Calu3 (cell line): ENCODE measurements around the gene RASGRF1. TPM values are rescaled to one million over a fixed set of nuclear protein-coding genes. Genes with fewer than 3 reads are reported as not detected.

Experiments used
- BruUV-seq: library from RNA; stranded (reverse); fragments of 400-500 nt; replicated peaks from 2 replicates; lab custom pipeline; 2021; lab: Mats Ljungman, UMichigan
- CTCF ChIA-PET: fragments of 300-600 bp; sonication (Branson Sonifier 250); formaldehyde crosslinking; loops from one replicate; lab custom pipeline; 2022; ENCODE audit warnings: antibody characterized with exemption; lab: Charles Lee
- DNase-seq: peaks from one replicate; pipeline ENCODE4 v3.0.0; 2022
- H3K27ac Mint-ChIP-seq: one replicate; pipeline ENCODE4 v1.8.0; 2022; ENCODE audit warnings: mixed read lengths; ENCODE audit not compliant: unreplicated experiment
- H3K27me3 Mint-ChIP-seq: one replicate; pipeline ENCODE4 v1.8.0; 2022; ENCODE audit warnings: mixed read lengths; ENCODE audit not compliant: unreplicated experiment
- H3K36me3 Mint-ChIP-seq: one replicate; pipeline ENCODE4 v1.8.0; 2022; ENCODE audit warnings: mild to moderate bottlenecking, moderate library complexity, mixed read lengths; ENCODE audit not compliant: insufficient read depth, unreplicated experiment
- H3K4me1 Mint-ChIP-seq: one replicate; pipeline ENCODE4 v1.8.0; 2022; ENCODE audit warnings: mild to moderate bottlenecking, low read depth, mixed read lengths; ENCODE audit not compliant: unreplicated experiment
- H3K4me3 Mint-ChIP-seq: one replicate; pipeline ENCODE4 v1.8.0; 2022; ENCODE audit warnings: mild to moderate bottlenecking, low read depth, moderate library complexity, mixed read lengths; ENCODE audit not compliant: unreplicated experiment
- H3K9me3 Mint-ChIP-seq: one replicate; pipeline ENCODE4 v1.8.0; 2022; ENCODE audit warnings: low read depth, mixed read lengths; ENCODE audit not compliant: unreplicated experiment
- intact Hi-C: fragments of 100-400 bp; cut with micrococcal nuclease; formaldehyde crosslinking; loops from one replicate; pipeline ENCODE4 v1.10.0; 2022; ENCODE audit not compliant: unreplicated experiment
- total RNA-seq: library from RNA; stranded (reverse); gene quantifications from 2 replicates; pipeline ENCODE4 v1.2.3, GENCODE V29; 2022
- TF ChIP-seq, protein P1 (sequence below): fragments of 200-600 bp; IDR thresholded peaks from one replicate; pipeline ENCODE4 v1.8.0; 2022; ENCODE audit warnings: antibody characterized with exemption; ENCODE audit not compliant: unreplicated experiment

RASGRF1 gene
- total RNA-seq, 1 experiment from 2014 or later: 2.2 TPM

GRCh38 chr15:78951841-78952238 lies 138.7 kb downstream of the RASGRF1 start:
- peak overlapping the region; percentile 87 for H3K27ac Mint-ChIP-seq
- no peaks in the 10 kb centered on the region for H3K27me3 Mint-ChIP-seq
- no peaks in the 10 kb centered on the region for H3K9me3 Mint-ChIP-seq
- TF ChIP-seq, protein P1, sequence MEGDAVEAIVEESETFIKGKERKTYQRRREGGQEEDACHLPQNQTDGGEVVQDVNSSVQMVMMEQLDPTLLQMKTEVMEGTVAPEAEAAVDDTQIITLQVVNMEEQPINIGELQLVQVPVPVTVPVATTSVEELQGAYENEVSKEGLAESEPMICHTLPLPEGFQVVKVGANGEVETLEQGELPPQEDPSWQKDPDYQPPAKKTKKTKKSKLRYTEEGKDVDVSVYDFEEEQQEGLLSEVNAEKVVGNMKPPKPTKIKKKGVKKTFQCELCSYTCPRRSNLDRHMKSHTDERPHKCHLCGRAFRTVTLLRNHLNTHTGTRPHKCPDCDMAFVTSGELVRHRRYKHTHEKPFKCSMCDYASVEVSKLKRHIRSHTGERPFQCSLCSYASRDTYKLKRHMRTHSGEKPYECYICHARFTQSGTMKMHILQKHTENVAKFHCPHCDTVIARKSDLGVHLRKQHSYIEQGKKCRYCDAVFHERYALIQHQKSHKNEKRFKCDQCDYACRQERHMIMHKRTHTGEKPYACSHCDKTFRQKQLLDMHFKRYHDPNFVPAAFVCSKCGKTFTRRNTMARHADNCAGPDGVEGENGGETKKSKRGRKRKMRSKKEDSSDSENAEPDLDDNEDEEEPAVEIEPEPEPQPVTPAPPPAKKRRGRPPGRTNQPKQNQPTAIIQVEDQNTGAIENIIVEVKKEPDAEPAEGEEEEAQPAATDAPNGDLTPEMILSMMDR: no peak
- no TSS peak for BruUV-seq
- intact Hi-C loops: loop anchor here (2.0 kb wide), 1 partner anchor 17 kb away; no protein-coding TSS in a partner anchor
- peaks cover 20% of the 10 kb centered on the region for H3K36me3 Mint-ChIP-seq
- CTCF ChIA-PET: interaction anchor here (3.3 kb wide), 1 partner anchor 28 kb away, joined by 14 read pairs; no protein-coding TSS in a partner anchor
- H3K4me3 Mint-ChIP-seq: peak overlapping the region; percentile 31
- peaks cover 56% of the 10 kb centered on the region for H3K4me1 Mint-ChIP-seq
- DNase-seq: peak; percentile 64

DNA sequence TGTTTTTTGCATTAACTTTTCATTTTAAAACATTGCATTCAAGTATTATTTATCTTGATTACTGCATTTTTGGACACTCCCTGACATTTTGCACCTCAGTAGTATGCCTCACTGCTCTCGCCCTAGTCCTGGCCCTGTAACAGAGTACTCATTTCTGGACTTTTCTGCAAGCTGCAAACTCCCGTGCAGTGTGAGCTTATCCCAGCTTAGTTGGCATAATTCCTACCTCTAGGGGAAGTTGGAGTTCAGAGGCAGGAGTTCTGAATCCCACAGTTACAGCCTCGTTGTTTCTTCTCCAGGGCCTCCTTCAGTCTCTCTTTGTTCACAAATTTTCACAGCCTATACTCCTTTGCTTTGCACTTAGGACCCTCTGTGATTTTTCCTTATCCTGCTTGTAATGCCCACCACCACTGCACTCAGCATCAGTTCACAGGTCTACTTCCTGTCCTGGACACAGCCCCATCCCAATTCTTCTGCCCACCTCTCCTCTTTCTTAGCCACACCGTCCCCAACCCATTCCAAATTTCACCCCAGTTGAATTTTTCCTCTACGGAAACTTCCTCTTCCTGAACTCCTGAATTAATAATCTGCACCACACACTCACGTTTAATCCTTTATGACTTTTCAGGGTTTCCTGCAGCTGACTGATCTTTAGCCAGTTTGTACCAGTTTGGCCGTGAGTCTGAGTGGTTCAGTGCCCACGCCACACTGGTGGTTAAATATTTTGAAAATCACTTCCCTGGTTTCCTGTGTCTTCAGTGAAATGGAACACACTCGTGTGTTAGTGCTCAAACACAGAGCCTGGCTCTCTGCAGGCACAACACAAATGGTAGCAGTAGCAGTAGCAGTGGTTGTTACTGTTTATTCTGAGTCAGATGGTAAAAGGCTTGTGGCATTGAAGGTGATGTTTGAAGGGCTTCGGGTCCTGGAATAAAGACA lies 139.4 kb downstream of the RASGRF1 start:
- CTCF ChIA-PET: interaction anchor here (3.3 kb wide), 1 partner anchor 28 kb away, joined by 14 read pairs; no protein-coding TSS in a partner anchor
- Mint-ChIP-seq H3K4me1 (peaks cover 56% of the 10 kb centered on the region), H3K36me3 (peaks cover 20% of the 10 kb centered on the region), H3K27ac (peak overlapping the region; percentile 87), H3K27me3 (no peaks in the 10 kb centered on the region), H3K9me3 (no peaks in the 10 kb centered on the region), H3K4me3 (peak overlapping the region; percentile 31)
- no peak for DNase-seq
- TSS peak; percentile 52 for BruUV-seq
- intact Hi-C loops: no loop called here
- TF ChIP-seq, protein P1: no peak

DNA sequence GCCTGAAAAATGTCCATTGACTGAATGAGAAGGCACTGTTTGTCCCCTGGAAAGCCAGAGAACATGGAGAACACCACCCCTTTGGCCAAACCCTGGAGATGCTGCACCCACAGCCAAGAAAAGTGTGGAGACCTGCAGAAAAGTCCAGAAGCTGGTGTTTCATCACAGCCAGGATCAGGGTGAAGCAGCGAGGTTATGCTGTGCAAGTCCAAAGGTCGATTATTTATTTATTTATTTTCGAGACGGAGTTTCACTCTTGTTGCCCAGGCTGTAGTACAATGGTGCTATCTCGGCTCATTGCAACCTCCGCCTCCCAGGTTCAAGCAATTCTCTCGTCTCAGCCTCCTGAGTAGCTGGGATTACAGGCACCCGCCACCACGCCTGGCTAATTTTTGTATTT lies 140.2 kb downstream of the RASGRF1 start:
- DNase-seq: no peak
- BruUV-seq: no TSS peak
- Mint-ChIP-seq H3K27ac (peak overlapping the region; percentile 51), H3K4me1 (peaks cover 53% of the 10 kb centered on the region), H3K36me3 (peaks cover 20% of the 10 kb centered on the region), H3K27me3 (no peaks in the 10 kb centered on the region), H3K4me3 (no peak overlapping the region), H3K9me3 (no peaks in the 10 kb centered on the region)
- CTCF ChIA-PET: interaction anchor here (3.3 kb wide), 1 partner anchor 29 kb away, joined by 14 read pairs; no protein-coding TSS in a partner anchor
- intact Hi-C loops: no loop called here
- TF ChIP-seq, protein P1: no peak

DNA sequence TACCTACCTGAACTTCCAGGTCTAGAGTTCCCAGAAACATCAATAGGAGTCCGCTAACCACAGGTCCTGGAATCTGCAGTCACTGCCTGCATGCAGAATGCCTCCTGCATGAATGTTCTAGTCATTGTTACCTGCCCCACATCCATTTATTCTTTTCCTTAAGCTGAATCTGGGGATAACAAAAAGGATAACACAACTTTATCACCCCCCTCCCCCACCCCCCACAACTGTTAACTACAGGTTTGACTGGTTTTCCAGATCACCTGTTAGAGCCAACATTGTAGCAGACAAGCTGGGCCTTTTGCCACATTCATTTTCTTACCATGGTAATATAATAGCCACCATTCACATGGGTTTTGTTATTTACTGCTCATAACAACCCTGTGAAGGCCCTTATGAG lies 141.1 kb downstream of the RASGRF1 start:
- H3K4me3 Mint-ChIP-seq: no peak overlapping the region
- TF ChIP-seq, protein P1: no peak
- BruUV-seq: no TSS peak
- H3K27ac Mint-ChIP-seq: peak overlapping the region; percentile 51
- H3K4me1 Mint-ChIP-seq: peaks cover 44% of the 10 kb centered on the region
- CTCF ChIA-PET: interaction anchor here (0.6 to 3.3 kb wide), 5 partner anchors 19 to 214 kb away, joined by 4 to 14 read pairs (median 7); no protein-coding TSS in a partner anchor
- no peaks in the 10 kb centered on the region for H3K27me3 Mint-ChIP-seq
- peak; percentile 21 for DNase-seq
- peaks cover 29% of the 10 kb centered on the region for H3K36me3 Mint-ChIP-seq
- no peaks in the 10 kb centered on the region for H3K9me3 Mint-ChIP-seq
- intact Hi-C loops: no loop called here
